ENCODE measurements around the gene ZNF446. TPM values are rescaled to one million over a fixed set of nuclear protein-coding genes. Genes with fewer than 3 reads are reported as not detected.

Gene ZNF446
- total and polyA plus RNA-seq, 9 of the 15 experiments (the other 6 are each of a cell fraction or from before 2014, with no cell fraction given), result 0.07 to 4.8 (median 1.2) TPM

DNA sequence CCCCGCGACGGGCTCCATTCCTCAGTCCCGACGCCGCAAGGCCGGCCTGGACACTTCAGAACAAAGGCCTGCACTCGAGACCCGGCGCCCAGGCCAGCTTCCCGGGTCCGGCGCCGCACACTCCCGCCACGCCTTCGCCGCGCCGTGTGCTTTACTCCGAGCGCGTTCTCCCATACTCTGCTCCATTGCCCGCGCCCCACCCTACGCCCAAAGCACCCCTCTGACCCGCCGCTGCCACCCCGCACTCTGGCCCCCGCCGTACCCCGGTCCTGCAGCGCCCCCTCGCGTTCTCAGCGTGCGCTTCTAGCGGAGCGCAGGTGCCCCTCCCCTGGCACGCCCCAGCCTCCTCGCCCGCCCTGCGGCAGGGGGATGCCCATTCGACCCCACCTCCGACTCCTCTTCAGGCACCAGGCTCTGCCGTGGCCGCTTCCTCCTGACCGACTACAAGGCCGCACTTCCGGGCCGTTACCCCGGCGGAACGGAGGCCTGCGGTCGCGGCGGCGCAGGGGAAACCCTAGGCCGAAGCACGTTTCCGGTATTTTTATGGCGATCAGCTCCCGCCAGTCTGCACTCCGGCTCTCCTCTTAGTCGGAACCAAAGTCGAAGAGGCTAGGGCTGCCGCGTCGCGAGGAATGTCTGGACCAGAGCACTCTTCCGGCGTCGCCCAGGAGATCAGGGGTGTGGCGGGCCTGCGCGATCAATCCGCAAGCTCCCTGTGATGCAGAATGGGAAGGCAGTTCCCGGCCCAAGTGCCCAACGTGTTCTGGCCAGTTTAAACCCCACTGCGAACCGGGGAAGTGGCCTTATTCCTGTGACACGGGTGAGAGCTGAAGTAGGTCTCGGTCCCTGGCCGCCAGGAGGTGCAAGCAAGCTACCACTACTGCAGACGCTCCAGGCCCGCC is 43.5 kb downstream of the ZNF446 start, which contains the start of gene ZBTB45 (continued):
- TF ChIP-seq, protein P1, sequence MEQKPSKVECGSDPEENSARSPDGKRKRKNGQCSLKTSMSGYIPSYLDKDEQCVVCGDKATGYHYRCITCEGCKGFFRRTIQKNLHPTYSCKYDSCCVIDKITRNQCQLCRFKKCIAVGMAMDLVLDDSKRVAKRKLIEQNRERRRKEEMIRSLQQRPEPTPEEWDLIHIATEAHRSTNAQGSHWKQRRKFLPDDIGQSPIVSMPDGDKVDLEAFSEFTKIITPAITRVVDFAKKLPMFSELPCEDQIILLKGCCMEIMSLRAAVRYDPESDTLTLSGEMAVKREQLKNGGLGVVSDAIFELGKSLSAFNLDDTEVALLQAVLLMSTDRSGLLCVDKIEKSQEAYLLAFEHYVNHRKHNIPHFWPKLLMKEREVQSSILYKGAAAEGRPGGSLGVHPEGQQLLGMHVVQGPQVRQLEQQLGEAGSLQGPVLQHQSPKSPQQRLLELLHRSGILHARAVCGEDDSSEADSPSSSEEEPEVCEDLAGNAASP (IDR thresholded peaks at IDR 0.05), result no peak
- TF ChIP-seq, protein P2, sequence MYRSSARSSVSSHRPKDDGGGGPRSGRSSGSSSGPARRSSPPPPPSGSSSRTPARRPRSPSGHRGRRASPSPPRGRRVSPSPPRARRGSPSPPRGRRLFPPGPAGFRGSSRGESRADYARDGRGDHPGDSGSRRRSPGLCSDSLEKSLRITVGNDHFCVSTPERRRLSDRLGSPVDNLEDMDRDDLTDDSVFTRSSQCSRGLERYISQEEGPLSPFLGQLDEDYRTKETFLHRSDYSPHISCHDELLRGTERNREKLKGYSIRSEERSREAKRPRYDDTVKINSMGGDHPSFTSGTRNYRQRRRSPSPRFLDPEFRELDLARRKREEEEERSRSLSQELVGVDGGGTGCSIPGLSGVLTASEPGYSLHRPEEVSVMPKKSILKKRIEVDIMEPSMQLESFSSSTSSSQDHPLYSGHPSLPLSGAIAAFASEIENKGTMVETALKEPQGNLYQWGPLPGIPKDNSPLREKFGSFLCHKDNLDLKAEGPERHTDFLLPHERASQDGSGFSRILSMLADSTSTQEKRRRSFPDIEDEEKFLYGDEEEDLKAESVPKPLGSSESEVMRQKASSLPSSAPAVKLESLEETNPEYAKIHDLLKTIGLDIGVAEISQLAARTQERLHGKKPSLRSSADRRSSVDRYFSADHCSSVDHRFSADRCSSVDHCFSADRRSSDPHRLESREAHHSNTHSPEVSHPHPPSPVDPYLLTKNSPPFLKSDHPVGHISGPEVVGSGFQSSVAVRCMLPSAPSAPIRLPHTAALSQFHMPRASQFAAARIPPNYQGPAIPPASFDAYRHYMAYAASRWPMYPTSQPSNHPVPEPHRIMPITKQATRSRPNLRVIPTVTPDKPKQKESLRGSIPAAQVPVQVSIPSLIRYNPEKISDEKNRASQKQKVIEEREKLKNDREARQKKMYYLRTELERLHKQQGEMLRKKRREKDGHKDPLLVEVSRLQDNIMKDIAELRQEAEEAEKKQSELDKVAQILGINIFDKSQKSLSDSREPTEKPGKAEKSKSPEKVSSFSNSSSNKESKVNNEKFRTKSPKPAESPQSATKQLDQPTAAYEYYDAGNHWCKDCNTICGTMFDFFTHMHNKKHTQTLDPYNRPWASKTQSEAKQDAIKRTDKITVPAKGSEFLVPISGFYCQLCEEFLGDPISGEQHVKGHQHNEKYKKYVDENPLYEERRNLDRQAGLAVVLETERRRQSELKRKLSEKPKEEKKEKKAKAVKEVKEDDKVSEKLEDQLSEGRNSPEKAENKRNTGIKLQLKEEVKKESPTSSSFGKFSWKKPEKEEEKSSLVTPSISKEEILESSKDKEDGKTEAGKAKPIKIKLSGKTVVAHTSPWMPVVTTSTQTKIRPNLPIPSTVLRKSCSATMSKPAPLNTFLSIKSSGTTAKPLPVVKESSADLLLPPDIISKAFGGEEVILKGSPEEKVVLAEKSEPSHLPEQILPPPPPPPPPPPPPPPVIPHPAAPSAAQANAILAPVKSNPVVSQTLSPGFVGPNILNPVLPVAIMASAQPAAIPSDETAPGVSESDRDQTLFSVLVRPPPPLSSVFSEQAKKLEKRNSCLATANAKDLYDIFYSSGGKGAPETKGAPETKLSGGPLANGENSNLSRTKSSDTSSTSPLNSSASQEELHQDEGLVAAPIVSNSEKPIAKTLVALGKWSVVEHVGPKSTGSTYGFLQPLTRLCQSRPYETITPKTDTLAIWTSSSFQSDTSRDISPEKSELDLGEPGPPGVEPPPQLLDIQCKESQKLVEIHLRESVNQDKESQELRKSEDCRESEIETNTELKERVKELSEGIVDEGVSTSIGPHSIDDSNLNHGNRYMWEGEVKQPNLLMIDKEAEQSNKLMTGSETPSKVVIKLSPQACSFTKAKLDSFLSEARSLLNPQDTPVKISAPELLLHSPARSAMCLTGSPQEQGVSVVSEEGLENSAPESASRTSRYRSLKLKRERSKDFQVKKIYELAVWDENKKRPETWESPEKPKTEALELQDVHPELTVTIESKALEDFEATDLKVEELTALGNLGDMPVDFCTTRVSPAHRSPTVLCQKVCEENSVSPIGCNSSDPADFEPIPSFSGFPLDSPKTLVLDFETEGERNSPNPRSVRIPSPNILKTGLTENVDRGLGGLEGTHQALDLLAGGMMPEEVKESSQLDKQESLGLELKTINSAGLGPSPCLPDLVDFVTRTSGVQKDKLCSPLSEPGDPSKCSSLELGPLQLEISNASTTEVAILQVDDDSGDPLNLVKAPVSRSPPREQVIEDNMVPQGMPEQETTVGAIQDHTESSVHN (IDR thresholded peaks at IDR 0.05; ENCODE audit: borderline replicate concordance in 1 of 2, low read depth in 1 of 2), result no peak
- TF ChIP-seq MAFG (tag; conservative IDR thresholded peaks at IDR 0.05) (no peak), MTA1 (IDR thresholded peaks at IDR 0.05; ENCODE audit: borderline replicate concordance) (0 out of 2 replicates have a peak, but pooled peaks have one; percentile 42), BRCA1 (IDR thresholded peaks at IDR 0.05) (no peak), BRCA1 (CRISPR knock-in tag; IDR thresholded peaks at IDR 0.05) (no peak), SOX6 (IDR thresholded peaks at IDR 0.05) (no peak; the same call in none of the 2 replicates)
- TF ChIP-seq, protein P3, sequence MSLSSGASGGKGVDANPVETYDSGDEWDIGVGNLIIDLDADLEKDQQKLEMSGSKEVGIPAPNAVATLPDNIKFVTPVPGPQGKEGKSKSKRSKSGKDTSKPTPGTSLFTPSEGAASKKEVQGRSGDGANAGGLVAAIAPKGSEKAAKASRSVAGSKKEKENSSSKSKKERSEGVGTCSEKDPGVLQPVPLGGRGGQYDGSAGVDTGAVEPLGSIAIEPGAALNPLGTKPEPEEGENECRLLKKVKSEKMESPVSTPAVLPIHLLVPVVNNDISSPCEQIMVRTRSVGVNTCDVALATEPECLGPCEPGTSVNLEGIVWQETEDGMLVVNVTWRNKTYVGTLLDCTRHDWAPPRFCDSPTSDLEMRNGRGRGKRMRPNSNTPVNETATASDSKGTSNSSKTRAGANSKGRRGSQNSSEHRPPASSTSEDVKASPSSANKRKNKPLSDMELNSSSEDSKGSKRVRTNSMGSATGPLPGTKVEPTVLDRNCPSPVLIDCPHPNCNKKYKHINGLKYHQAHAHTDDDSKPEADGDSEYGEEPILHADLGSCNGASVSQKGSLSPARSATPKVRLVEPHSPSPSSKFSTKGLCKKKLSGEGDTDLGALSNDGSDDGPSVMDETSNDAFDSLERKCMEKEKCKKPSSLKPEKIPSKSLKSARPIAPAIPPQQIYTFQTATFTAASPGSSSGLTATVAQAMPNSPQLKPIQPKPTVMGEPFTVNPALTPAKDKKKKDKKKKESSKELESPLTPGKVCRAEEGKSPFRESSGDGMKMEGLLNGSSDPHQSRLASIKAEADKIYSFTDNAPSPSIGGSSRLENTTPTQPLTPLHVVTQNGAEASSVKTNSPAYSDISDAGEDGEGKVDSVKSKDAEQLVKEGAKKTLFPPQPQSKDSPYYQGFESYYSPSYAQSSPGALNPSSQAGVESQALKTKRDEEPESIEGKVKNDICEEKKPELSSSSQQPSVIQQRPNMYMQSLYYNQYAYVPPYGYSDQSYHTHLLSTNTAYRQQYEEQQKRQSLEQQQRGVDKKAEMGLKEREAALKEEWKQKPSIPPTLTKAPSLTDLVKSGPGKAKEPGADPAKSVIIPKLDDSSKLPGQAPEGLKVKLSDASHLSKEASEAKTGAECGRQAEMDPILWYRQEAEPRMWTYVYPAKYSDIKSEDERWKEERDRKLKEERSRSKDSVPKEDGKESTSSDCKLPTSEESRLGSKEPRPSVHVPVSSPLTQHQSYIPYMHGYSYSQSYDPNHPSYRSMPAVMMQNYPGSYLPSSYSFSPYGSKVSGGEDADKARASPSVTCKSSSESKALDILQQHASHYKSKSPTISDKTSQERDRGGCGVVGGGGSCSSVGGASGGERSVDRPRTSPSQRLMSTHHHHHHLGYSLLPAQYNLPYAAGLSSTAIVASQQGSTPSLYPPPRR (CRISPR knock-in tag; IDR thresholded peaks at IDR 0.05; ENCODE audit: borderline replicate concordance), result 0 out of 2 replicates have a peak, but pooled peaks have one; percentile 76
- TF ChIP-seq, protein P4, sequence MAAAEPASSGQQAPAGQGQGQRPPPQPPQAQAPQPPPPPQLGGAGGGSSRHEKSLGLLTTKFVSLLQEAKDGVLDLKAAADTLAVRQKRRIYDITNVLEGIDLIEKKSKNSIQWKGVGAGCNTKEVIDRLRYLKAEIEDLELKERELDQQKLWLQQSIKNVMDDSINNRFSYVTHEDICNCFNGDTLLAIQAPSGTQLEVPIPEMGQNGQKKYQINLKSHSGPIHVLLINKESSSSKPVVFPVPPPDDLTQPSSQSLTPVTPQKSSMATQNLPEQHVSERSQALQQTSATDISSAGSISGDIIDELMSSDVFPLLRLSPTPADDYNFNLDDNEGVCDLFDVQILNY (CRISPR knock-in tag; IDR thresholded peaks at IDR 0.05), result 0 out of 2 replicates have a peak, but pooled peaks have one; percentile 45
